ENCODE data around the gene GAREM1.

GAREM1 gene

GRCh38 chr18:32303400-32303799, 167.3 kb downstream of the GAREM1 start:
- no peak overlapping the region for H3K27ac ChIP-seq (ENCODE audit: low read length)
- DNase-seq: no peak

GRCh38 chr18:32302806-32303205, 167.9 kb downstream of the GAREM1 start:
- no peak for DNase-seq
- no peak overlapping the region for H3K9ac ChIP-seq (ENCODE audit: low read depth, low read length)
- ATAC-seq (ENCODE audit: insufficient read depth, low read depth): no peak
- no peaks in the 10 kb centered on the region for H3K79me2 ChIP-seq (ENCODE audit: insufficient read depth, low read length)
- TF ChIP-seq EZH2 (IDR thresholded peaks at IDR 0.05; ENCODE audit: borderline replicate concordance, low read depth, low read length, severe bottlenecking) (no peak), CTCF (IDR thresholded peaks at IDR 0.05; ENCODE audit: borderline replicate concordance, extremely low read depth, low read length, poor library complexity, severe bottlenecking) (no peak)
- no peaks in the 10 kb centered on the region for H3K9me3 ChIP-seq (ENCODE audit: insufficient read depth, low read length, severe bottlenecking)
- H4K20me1 ChIP-seq (ENCODE audit: insufficient read depth, low read length): no peaks in the 10 kb centered on the region
- no peak overlapping the region for H2AFZ ChIP-seq (ENCODE audit: low read depth, low read length)
- no peak overlapping the region for H3K27ac ChIP-seq (ENCODE audit: low read length)
- no peaks in the 10 kb centered on the region for H3K4me1 ChIP-seq (ENCODE audit: insufficient read depth, low read length)
- H3K4me3 ChIP-seq (ENCODE audit: low read depth in 1 of 2, low read length in 2 of 2): no peak overlapping the region
- H3K27me3 ChIP-seq (ENCODE audit: insufficient read depth, low read length, poor library complexity): no peaks in the 10 kb centered on the region
- no peak overlapping the region for H3K4me2 ChIP-seq (ENCODE audit: insufficient read depth, low read length)
- H3K36me3 ChIP-seq (ENCODE audit: insufficient read depth, low read length): no peaks in the 10 kb centered on the region

More at GRCh38 chr18:32303400-32303799, 167.3 kb downstream of the GAREM1 start:
- no peaks in the 10 kb centered on the region for H3K79me2 ChIP-seq (ENCODE audit: insufficient read depth, low read length)
- H3K27me3 ChIP-seq (ENCODE audit: insufficient read depth, low read length, poor library complexity): no peaks in the 10 kb centered on the region
- no peak overlapping the region for H3K9ac ChIP-seq (ENCODE audit: low read depth, low read length)
- no peaks in the 10 kb centered on the region for H3K9me3 ChIP-seq (ENCODE audit: insufficient read depth, low read length, severe bottlenecking)
- no peaks in the 10 kb centered on the region for H3K4me1 ChIP-seq (ENCODE audit: insufficient read depth, low read length)
- no peak for TF ChIP-seq CTCF (IDR thresholded peaks at IDR 0.05; ENCODE audit: borderline replicate concordance, extremely low read depth, low read length, poor library complexity, severe bottlenecking)
- TF ChIP-seq EZH2 (IDR thresholded peaks at IDR 0.05; ENCODE audit: borderline replicate concordance, low read depth, low read length, severe bottlenecking): no peak
- no peaks in the 10 kb centered on the region for H4K20me1 ChIP-seq (ENCODE audit: insufficient read depth, low read length)
- no peak overlapping the region for H3K4me2 ChIP-seq (ENCODE audit: insufficient read depth, low read length)
- no peak overlapping the region for H2AFZ ChIP-seq (ENCODE audit: low read depth, low read length)
- no peak overlapping the region for H3K4me3 ChIP-seq (ENCODE audit: low read depth in 1 of 2, low read length in 2 of 2)
- H3K36me3 ChIP-seq (ENCODE audit: insufficient read depth, low read length): no peaks in the 10 kb centered on the region
- no peak for ATAC-seq (ENCODE audit: insufficient read depth, low read depth)

GRCh38 chr18:32301976-32302743, 168.5 kb downstream of the GAREM1 start:
- H3K4me1 ChIP-seq (ENCODE audit: insufficient read depth, low read length): no peaks in the 10 kb centered on the region
- no peak for TF ChIP-seq CTCF (IDR thresholded peaks at IDR 0.05; ENCODE audit: borderline replicate concordance, extremely low read depth, low read length, poor library complexity, severe bottlenecking)
- TF ChIP-seq EZH2 (IDR thresholded peaks at IDR 0.05; ENCODE audit: borderline replicate concordance, low read depth, low read length, severe bottlenecking): no peak
- H4K20me1 ChIP-seq (ENCODE audit: insufficient read depth, low read length): no peaks in the 10 kb centered on the region
- H3K27ac ChIP-seq (ENCODE audit: low read length): no peak overlapping the region
- H3K4me2 ChIP-seq (ENCODE audit: insufficient read depth, low read length): no peak overlapping the region
- H3K27me3 ChIP-seq (ENCODE audit: insufficient read depth, low read length, poor library complexity): no peaks in the 10 kb centered on the region
- H3K36me3 ChIP-seq (ENCODE audit: insufficient read depth, low read length): no peaks in the 10 kb centered on the region
- H3K4me3 ChIP-seq (ENCODE audit: low read depth in 1 of 2, low read length in 2 of 2): no peak overlapping the region
- no peak overlapping the region for H2AFZ ChIP-seq (ENCODE audit: low read depth, low read length)
- ATAC-seq (ENCODE audit: insufficient read depth, low read depth) (no peak), DNase-seq (no peak)
- H3K9ac ChIP-seq (ENCODE audit: low read depth, low read length): no peak overlapping the region
- no peaks in the 10 kb centered on the region for H3K79me2 ChIP-seq (ENCODE audit: insufficient read depth, low read length)
- no peaks in the 10 kb centered on the region for H3K9me3 ChIP-seq (ENCODE audit: insufficient read depth, low read length, severe bottlenecking)

All from DND-41 (cell line).